WTC11 (cell line): Measurements from ENCODE around the gene ASTN2. TPM values are rescaled to one million over a fixed set of nuclear protein-coding genes. Genes with fewer than 3 reads are reported as not detected.

ENCODE experiments used
- ATAC-seq: fragments of 200-7000 bp; cut with Tn5 transposase; 2 replicates; pipeline ENCODE4 v1.10.0; 2021; ENCODE audit warnings: mild to moderate bottlenecking, moderate library complexity
- CTCF ChIA-PET: fragments of 300-600 bp; sonication (Branson Sonifier 250); formaldehyde crosslinking; loops from one replicate; lab custom pipeline; 2021; ENCODE audit warnings: antibody characterized with exemption; lab: Charles Lee
- POLR2A ChIA-PET: fragments of 350-600 bp; sonication (Branson Sonifier 250); formaldehyde crosslinking; loops from one replicate; lab custom pipeline; 2021; ENCODE audit warnings: antibody characterized with exemption; lab: Charles Lee
- DNase-seq: peaks from one replicate; pipeline ENCODE4 v3.0.0; 2021; ENCODE audit warnings: low spot score
- H3K27ac Mint-ChIP-seq: 2 replicates; pipeline ENCODE4 v1.8.0; 2021; ENCODE audit warnings: mixed read lengths
- H3K27me3 Mint-ChIP-seq: 2 replicates; pipeline ENCODE4 v1.8.0; 2021; ENCODE audit warnings: low read depth, mild to moderate bottlenecking, moderate library complexity, mixed read lengths
- H3K36me3 Mint-ChIP-seq: 2 replicates; pipeline ENCODE4 v1.8.0; 2021; ENCODE audit warnings: mixed read lengths
- H3K4me1 Mint-ChIP-seq: 2 replicates; pipeline ENCODE4 v1.8.0; 2022; ENCODE audit warnings: mixed read lengths
- H3K4me3 Mint-ChIP-seq: 2 replicates; pipeline ENCODE4 v1.8.0; 2021; ENCODE audit warnings: mild to moderate bottlenecking, moderate library complexity, mixed read lengths
- H3K9me3 Mint-ChIP-seq: 2 replicates; pipeline ENCODE4 v1.8.0; 2021; ENCODE audit warnings: mixed read lengths
- ATF2 ChIP-seq: sonication (generic); formaldehyde crosslinking; IDR thresholded peaks from 2 replicates; pipeline ENCODE4 v1.8.1; 2022; ENCODE audit warnings: low read depth, missing genetic modification reagents, borderline replicate concordance
- CTCF ChIP-seq: fragments of 200-600 bp; IDR thresholded peaks from 2 replicates; pipeline ENCODE4 v1.8.0; 2022; ENCODE audit warnings: antibody characterized with exemption
- ERG ChIP-seq: fragments of 250-450 bp; sonication (Bioruptor Pico); IDR thresholded peaks from 2 replicates; pipeline ENCODE4 v1.8.0; 2021; ENCODE audit warnings: mild to moderate bottlenecking
- ESRRA ChIP-seq: sonication (generic); formaldehyde crosslinking; IDR thresholded peaks from 2 replicates; pipeline ENCODE4 v1.8.1; 2022; ENCODE audit warnings: mild to moderate bottlenecking, missing genetic modification reagents, borderline replicate concordance
- ETV6 ChIP-seq: sonication (generic); formaldehyde crosslinking; IDR thresholded peaks from 2 replicates; pipeline ENCODE4 v1.8.1; 2022; ENCODE audit warnings: mild to moderate bottlenecking, missing genetic modification reagents
- FOXK1 ChIP-seq: sonication (generic); formaldehyde crosslinking; IDR thresholded peaks from 2 replicates; pipeline ENCODE4 v1.8.0; 2022; ENCODE audit warnings: mild to moderate bottlenecking, moderate library complexity, missing genetic modification reagents
- GABPB1 ChIP-seq: sonication (generic); formaldehyde crosslinking; IDR thresholded peaks from 2 replicates; pipeline ENCODE4 v1.8.1; 2023; ENCODE audit warnings: mild to moderate bottlenecking, missing genetic modification reagents
- JUN ChIP-seq: sonication (generic); formaldehyde crosslinking; IDR thresholded peaks from 2 replicates; pipeline ENCODE4 v1.8.0; 2023; ENCODE audit warnings: mild to moderate bottlenecking, missing genetic modification reagents
- MXD4 ChIP-seq: fragments of 250-450 bp; sonication (Bioruptor Pico); IDR thresholded peaks from 2 replicates; pipeline ENCODE4 v1.8.0; 2021; ENCODE audit warnings: mild to moderate bottlenecking, moderate library complexity, borderline replicate concordance
- PRDM15 ChIP-seq: sonication (generic); formaldehyde crosslinking; IDR thresholded peaks from 2 replicates; pipeline ENCODE4 v1.8.0; 2022; ENCODE audit warnings: missing genetic modification reagents
- PRRX2 ChIP-seq: fragments of 250-450 bp; sonication (Bioruptor Pico); IDR thresholded peaks from 2 replicates; pipeline ENCODE4 v1.8.0; 2021; ENCODE audit warnings: mild to moderate bottlenecking
- SMAD4 ChIP-seq: sonication (generic); formaldehyde crosslinking; IDR thresholded peaks from 2 replicates; pipeline ENCODE4 v1.8.0; 2022; ENCODE audit warnings: mild to moderate bottlenecking, missing genetic modification reagents
- TEAD1 ChIP-seq: sonication (generic); formaldehyde crosslinking; IDR thresholded peaks from 2 replicates; pipeline ENCODE4 v1.8.0; 2022; ENCODE audit warnings: mild to moderate bottlenecking, missing genetic modification reagents
- TEAD4 ChIP-seq: sonication (generic); formaldehyde crosslinking; IDR thresholded peaks from 2 replicates; pipeline ENCODE4 v1.8.0; 2022; ENCODE audit warnings: mild to moderate bottlenecking, missing genetic modification reagents
- USF1 ChIP-seq: sonication (generic); formaldehyde crosslinking; IDR thresholded peaks from 2 replicates; pipeline ENCODE4 v1.8.0; 2022; ENCODE audit warnings: mild to moderate bottlenecking, missing genetic modification reagents
- ZNF121 ChIP-seq: sonication (generic); formaldehyde crosslinking; IDR thresholded peaks from 2 replicates; pipeline ENCODE4 v1.8.0; 2023; ENCODE audit warnings: missing genetic modification reagents
- ZNF263 ChIP-seq: sonication (generic); formaldehyde crosslinking; IDR thresholded peaks from 2 replicates; pipeline ENCODE4 v1.8.1; 2022; ENCODE audit warnings: low read depth, mild to moderate bottlenecking, moderate library complexity, missing genetic modification reagents
- ZNF423 ChIP-seq: fragments of 250-450 bp; sonication (Bioruptor Pico); IDR thresholded peaks from 2 replicates; pipeline ENCODE4 v2.1.2; 2022; ENCODE audit warnings: mild to moderate bottlenecking, moderate library complexity
- total RNA-seq: library from RNA; stranded (reverse); gene quantifications from 3 replicates; pipeline ENCODE4 v1.2.3, GENCODE V29; 2021

The ASTN2 gene
- total RNA-seq, 1 experiment from 2014 or later = 16.2 TPM

GRCh38 chr9:116929621-116930020 is 485.2 kb downstream of the ASTN2 start (continued):
- TF ChIP-seq CTCF = no peak
- no peak for TF ChIP-seq MXD4 (CRISPR knock-in tag)

GRCh38 chr9:116928884-116929283 is 486.0 kb downstream of the ASTN2 start:
- peak overlapping the region; percentile 99 for H3K27ac Mint-ChIP-seq

GRCh38 chr9:116928289-116928688 is 486.6 kb downstream of the ASTN2 start:
- DNase-seq (no peak), ATAC-seq (no peak)
- H3K4me1 Mint-ChIP-seq = peaks cover 46% of the 10 kb centered on the region
- ChIA-PET CTCF (interaction anchor here (1.8 kb wide), 1 partner anchor 67 kb away, joined by 8 read pairs; no protein-coding TSS in a partner anchor), POLR2A (no interaction called here)
- H3K9me3 Mint-ChIP-seq = peaks cover 3% of the 10 kb centered on the region; the same call in 1 of the 2 replicates
- no peak overlapping the region for H3K4me3 Mint-ChIP-seq
- no peaks in the 10 kb centered on the region for H3K36me3 Mint-ChIP-seq
- TF ChIP-seq ZNF263 (CRISPR knock-in tag) = no peak
- no peak for TF ChIP-seq TEAD1
- TF ChIP-seq JUN (CRISPR knock-in tag) = no peak
- TF ChIP-seq GABPB1 = no peak
- no peak for TF ChIP-seq ATF2 (CRISPR knock-in tag)
- TF ChIP-seq ESRRA (CRISPR knock-in tag) = no peak
- no peak for TF ChIP-seq PRRX2 (CRISPR knock-in tag)
- no peaks in the 10 kb centered on the region for H3K27me3 Mint-ChIP-seq
- peak overlapping the region; percentile 99 for H3K27ac Mint-ChIP-seq

More at GRCh38 chr9:116928884-116929283, 486.0 kb downstream of the ASTN2 start:
- Mint-ChIP-seq H3K4me1 (peaks cover 51% of the 10 kb centered on the region), H3K4me3 (peak overlapping the region; percentile 16), H3K36me3 (no peaks in the 10 kb centered on the region), H3K9me3 (peaks cover under 1% of the 10 kb centered on the region; the same call in 1 of the 2 replicates), H3K27me3 (no peaks in the 10 kb centered on the region)
- ATAC-seq (peak; percentile 88), DNase-seq (peak; percentile 54)
- ChIA-PET POLR2A (no interaction called here), CTCF (interaction anchor here (1.0 to 1.8 kb wide), 2 partner anchors 68 to 192 kb away, joined by 3 to 8 read pairs; no protein-coding TSS in a partner anchor)
- TF ChIP-seq ETV6 (peak; percentile 79), PRRX2 (CRISPR knock-in tag) (0 out of 2 replicates have a peak, but pooled peaks have one; percentile 36), ERG (CRISPR knock-in tag) (0 out of 2 replicates have a peak, but pooled peaks have one; percentile 23), ZNF423 (CRISPR knock-in tag) (no peak), USF1 (no peak), TEAD4 (CRISPR knock-in tag) (peak; percentile 96; the same call in 1 of the 2 replicates), SMAD4 (no peak), ZNF121 (CRISPR knock-in tag) (no peak), ESRRA (CRISPR knock-in tag) (no peak), PRDM15 (CRISPR knock-in tag) (no peak), TEAD1 (peak; percentile 99), FOXK1 (peak; percentile 16; the same call in 1 of the 2 replicates)
